MCF 10A (cell line): ENCODE results near the gene KRTAP12-2. TPM values are rescaled to one million over a fixed set of nuclear protein-coding genes. Genes with fewer than 3 reads are reported as not detected.
"Not testable (repeated sequence)": the region's sequence is repeated elsewhere in the genome, so short reads cannot be mapped to it uniquely, and the experiment has no call there.

Experiments used
- BruUV-seq: library from RNA; stranded (reverse); fragments of 400-500 nt; replicated peaks from 2 replicates; lab custom pipeline; 2021; lab: Mats Ljungman, UMichigan
- CTCF ChIA-PET: fragments of 300-600 bp; sonication (Branson Sonifier 250); formaldehyde crosslinking; extraction: SDS; loops from one replicate; lab custom pipeline; 2021; ENCODE audit warnings: antibody characterized with exemption, inconsistent platforms; lab: Yijun Ruan, JAX
- POLR2A ChIA-PET: fragments of 300-600, 350-650 bp; sonication (Branson Sonifier 250); formaldehyde crosslinking; extraction: SDS; loops from one replicate; lab custom pipeline; 2020; ENCODE audit warnings: antibody characterized with exemption, inconsistent platforms; lab: Yijun Ruan, JAX
- DNase-seq: peaks from one replicate; pipeline ENCODE4 v3.0.0-alpha.2; 2018; ENCODE audit not compliant: unreplicated experiment
- H3K27ac Mint-ChIP-seq: one replicate; pipeline ENCODE4 v1.8.0; 2022; ENCODE audit warnings: mild to moderate bottlenecking, low read depth, mixed read lengths; ENCODE audit not compliant: unreplicated experiment
- H3K27me3 Mint-ChIP-seq: one replicate; pipeline ENCODE4 v1.8.0; 2022; ENCODE audit warnings: mixed read lengths; ENCODE audit not compliant: insufficient read depth, unreplicated experiment
- H3K36me3 Mint-ChIP-seq: one replicate; pipeline ENCODE4 v1.8.0; 2022; ENCODE audit warnings: mild to moderate bottlenecking, moderate library complexity, mixed read lengths; ENCODE audit not compliant: insufficient read depth, unreplicated experiment
- H3K4me1 Mint-ChIP-seq: one replicate; pipeline ENCODE4 v1.8.0; 2022; ENCODE audit warnings: mixed read lengths; ENCODE audit not compliant: insufficient read depth, unreplicated experiment
- H3K4me3 Mint-ChIP-seq: one replicate; pipeline ENCODE4 v1.8.0; 2022; ENCODE audit warnings: mild to moderate bottlenecking, moderate library complexity, mixed read lengths; ENCODE audit not compliant: unreplicated experiment
- H3K9me3 Mint-ChIP-seq: one replicate; pipeline ENCODE4 v1.8.0; 2022; ENCODE audit warnings: mixed read lengths; ENCODE audit not compliant: unreplicated experiment
- CTCF ChIP-seq: fragments of 200-600 bp; IDR thresholded peaks from one replicate; pipeline ENCODE4 v1.8.0; 2022; ENCODE audit warnings: antibody characterized with exemption, mild to moderate bottlenecking; ENCODE audit not compliant: unreplicated experiment
- intact Hi-C: fragments of 100-400 bp; cut with micrococcal nuclease; formaldehyde crosslinking; loops from 2 replicates; pipeline ENCODE4 v1.14.1; 2022
- total RNA-seq: library from RNA; stranded (reverse); gene quantifications from 2 replicates; pipeline ENCODE4 v1.2.3, GENCODE V29; 2022

KRTAP12-2 gene
- total RNA-seq, 1 experiment from 2014 or later: not detected

GRCh38 chr21:44687671-44688070 lies 20.9 kb upstream of the KRTAP12-2 start:
- CTCF ChIA-PET: no interaction called here
- no peak overlapping the region for H3K4me3 Mint-ChIP-seq
- intact Hi-C loops: no loop called here
- no peak overlapping the region for H3K27ac Mint-ChIP-seq
- H3K9me3 Mint-ChIP-seq: peaks cover 9% of the 10 kb centered on the region
- peaks cover 4% of the 10 kb centered on the region for H3K36me3 Mint-ChIP-seq
- no peak for TF ChIP-seq CTCF
- peaks cover 88% of the 10 kb centered on the region for H3K27me3 Mint-ChIP-seq
- POLR2A ChIA-PET: no interaction called here
- no peaks in the 10 kb centered on the region for H3K4me1 Mint-ChIP-seq
- no peak for DNase-seq
- BruUV-seq: no TSS peak

GRCh38 chr21:44686843-44687561 lies 20.3 kb upstream of the KRTAP12-2 start:
- no peaks in the 10 kb centered on the region for H3K4me1 Mint-ChIP-seq
- H3K9me3 Mint-ChIP-seq: peaks cover 2% of the 10 kb centered on the region
- intact Hi-C loops: no loop called here
- no peak for TF ChIP-seq CTCF
- no peak overlapping the region for H3K27ac Mint-ChIP-seq
- peaks cover 92% of the 10 kb centered on the region for H3K27me3 Mint-ChIP-seq
- no peaks in the 10 kb centered on the region for H3K36me3 Mint-ChIP-seq
- POLR2A ChIA-PET: no interaction called here
- no peak for DNase-seq
- no peak overlapping the region for H3K4me3 Mint-ChIP-seq
- no TSS peak for BruUV-seq
- CTCF ChIA-PET: no interaction called here

DNA sequence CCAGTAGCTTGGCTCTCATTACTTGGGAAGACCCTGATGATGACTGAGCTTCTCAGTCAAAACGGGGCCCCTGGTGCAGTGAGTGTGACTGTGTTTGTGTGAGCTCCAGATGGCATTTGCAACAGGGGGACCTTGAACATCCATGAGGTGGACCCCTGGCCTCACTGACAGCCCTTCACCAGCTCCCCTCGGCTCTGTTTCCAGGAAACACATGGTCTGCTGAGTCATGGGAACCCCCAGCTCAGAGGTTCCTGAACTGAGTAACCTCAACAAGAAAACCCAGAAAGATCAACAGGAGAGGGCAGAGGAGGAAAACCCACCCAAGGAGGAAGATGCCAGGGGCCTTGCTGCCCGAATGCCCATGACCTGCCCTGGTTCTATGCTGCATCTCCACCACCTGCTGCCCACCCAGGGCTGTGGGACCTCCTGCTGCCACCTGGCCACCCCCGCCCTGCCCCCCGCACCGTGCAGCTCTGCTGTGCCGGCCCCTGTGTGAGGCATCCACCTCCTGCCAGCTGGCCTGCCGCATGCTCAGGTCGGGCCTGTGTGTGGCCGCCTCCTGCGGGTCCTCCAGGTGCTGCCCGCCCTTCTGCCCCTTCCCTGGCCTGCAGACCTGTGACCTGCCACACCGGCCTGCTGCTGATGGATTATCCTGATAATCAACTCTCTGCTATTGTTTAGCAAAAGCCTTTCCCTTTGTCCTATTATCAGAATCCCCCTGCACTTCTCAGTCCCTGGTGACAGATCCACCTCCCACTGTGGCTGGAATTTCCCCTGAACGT lies 19.5 kb upstream of the KRTAP12-2 start:
- H3K4me1 Mint-ChIP-seq: no peaks in the 10 kb centered on the region
- ChIA-PET POLR2A (no interaction called here), CTCF (interaction anchor here (1.4 kb wide), 1 partner anchor 56 kb away, joined by 3 read pairs; no protein-coding TSS in a partner anchor)
- H3K27ac Mint-ChIP-seq: no peak overlapping the region
- peaks cover 92% of the 10 kb centered on the region for H3K27me3 Mint-ChIP-seq
- H3K4me3 Mint-ChIP-seq: no peak overlapping the region
- intact Hi-C loops: no loop called here
- H3K36me3 Mint-ChIP-seq: no peaks in the 10 kb centered on the region
- DNase-seq: no peak
- no TSS peak for BruUV-seq
- no peak for TF ChIP-seq CTCF
- no peaks in the 10 kb centered on the region for H3K9me3 Mint-ChIP-seq

DNA sequence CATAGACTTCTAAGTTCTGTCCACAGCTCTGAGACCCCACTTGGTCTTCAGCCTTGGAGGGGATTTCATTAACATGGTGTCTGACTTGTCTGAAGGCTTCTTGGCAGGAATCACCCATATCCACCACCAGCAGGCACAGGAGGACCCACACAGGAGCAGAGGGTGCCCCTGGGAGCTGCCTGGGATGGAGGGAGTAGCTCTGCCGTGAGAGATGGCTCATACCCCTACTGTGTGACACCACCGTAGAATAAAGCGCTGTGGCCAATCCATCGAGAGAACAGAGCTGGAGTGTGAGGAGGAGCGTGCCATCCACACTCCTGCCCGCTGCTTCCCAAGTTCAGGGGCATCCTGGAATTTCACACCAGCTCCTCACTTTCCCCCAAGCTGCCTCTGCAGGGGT lies 18.3 kb upstream of the KRTAP12-2 start:
- DNase-seq, intact Hi-C loops, POLR2A ChIA-PET, H3K27ac Mint-ChIP-seq, H3K4me1 Mint-ChIP-seq, H3K9me3 Mint-ChIP-seq, H3K4me3 Mint-ChIP-seq, BruUV-seq, H3K36me3 Mint-ChIP-seq: not testable (repeated sequence)
- peaks cover 92% of the 10 kb centered on the region for H3K27me3 Mint-ChIP-seq
- CTCF ChIA-PET: interaction anchor here (1.4 kb wide), 1 partner anchor 57 kb away, joined by 3 read pairs; no protein-coding TSS in a partner anchor
